ENCODE measurements around the gene KLHDC3.

GRCh38 chr6:43052225-43052841 lies 38.3 kb downstream of the KLHDC3 start:
- no peak for TF ChIP-seq CTCF (IDR thresholded peaks at IDR 0.05)
- no peak for TF ChIP-seq POLR2A (IDR thresholded peaks at IDR 0.05)
